H1 (cell line): ENCODE results near the gene MYRF. TPM values are rescaled to one million over a fixed set of nuclear protein-coding genes. Genes with fewer than 3 reads are reported as not detected.

ENCODE experiments used
- CTCF ChIA-PET: fragments of 300-600 bp; sonication (Branson Sonifier 250); formaldehyde crosslinking; loops from one replicate; lab custom pipeline; 2021; ENCODE audit not compliant: partially characterized antibody; lab: Charles Lee
- POLR2A ChIA-PET: fragments of 300-600 bp; sonication (Branson Sonifier 250); formaldehyde crosslinking; loops from one replicate; lab custom pipeline; 2021; ENCODE audit warnings: inconsistent platforms; ENCODE audit not compliant: partially characterized antibody; lab: Charles Lee
- DNase-seq, 2 experiments: peaks; one replicate each; pipeline versions ENCODE4 v3.0.0 to v3.0.0-alpha.2; 2010 to 2022; ENCODE audit warnings: low spot score in 2 of 2, low read depth in 1 of 2, mixed read lengths in 1 of 2
- FAIRE-seq: peaks from 2 replicates; lab custom pipeline; 2011; peaks lifted over from hg19 to GRCh38; lab: Jason Lieb, UNC
- H2AFZ ChIP-seq: 2 replicates; pipeline ENCODE4 v1.8.1; 2012; ENCODE audit warnings: low read length, inconsistent platforms
- H2AK5ac ChIP-seq: 2 replicates; pipeline ENCODE4 v1.6.1; 2013; ENCODE audit warnings: low read depth, low read length
- H2BK120ac ChIP-seq: replicated peaks from 2 replicates; pipeline ENCODE3; 2013; ENCODE audit warnings: low read depth, low read length, inconsistent platforms
- H2BK12ac ChIP-seq: 2 replicates; pipeline ENCODE4 v1.6.1; 2013; ENCODE audit warnings: low read depth, low read length
- H2BK15ac ChIP-seq: 2 replicates; pipeline ENCODE4 v1.6.1; 2013; ENCODE audit warnings: low read length
- H2BK20ac ChIP-seq: 2 replicates; pipeline ENCODE4 v1.6.1; 2013; ENCODE audit warnings: low read length
- H2BK5ac ChIP-seq: 2 replicates; pipeline ENCODE4 v1.6.1; 2013; ENCODE audit warnings: low read depth, low read length
- H3K14ac ChIP-seq: 2 replicates; pipeline ENCODE4 v1.6.1; 2013; ENCODE audit warnings: inconsistent platforms; ENCODE audit not compliant: insufficient read length
- H3K18ac ChIP-seq: 2 replicates; pipeline ENCODE4 v1.6.1; 2013; ENCODE audit warnings: low read length; ENCODE audit errors: extremely low read depth
- H3K23ac ChIP-seq: 2 replicates; pipeline ENCODE4 v1.6.1; 2013; ENCODE audit warnings: inconsistent platforms; ENCODE audit not compliant: insufficient read length
- H3K23me2 ChIP-seq: 2 replicates; pipeline ENCODE4 v1.6.1; 2013; ENCODE audit warnings: low read depth, low read length
- H3K27ac ChIP-seq: 2 replicates; pipeline ENCODE4 v1.6.1; 2011; ENCODE audit warnings: low read depth, low read length, inconsistent platforms
- H3K27me3 ChIP-seq, 4 experiments: replicated peaks in 1 of 4; 1 replicate in 1 of 4; 2 replicates in 3 of 4; pipeline versions ENCODE4 v1.6.1 to v1.8.1; 2011 to 2013; ENCODE audit warnings: low read length in 3 of 4, mild to moderate bottlenecking in 3 of 4, inconsistent platforms in 2 of 4, mixed read lengths in 2 of 4, moderate library complexity in 1 of 4; ENCODE audit not compliant: control insufficient read depth in 3 of 4, insufficient read depth in 3 of 4; ENCODE audit errors: extremely low read depth in 1 of 4
- H3K36me3 ChIP-seq, 4 experiments: 2 replicates each; pipeline versions ENCODE4 v1.6.1 to v1.8.1; 2011 to 2013; ENCODE audit warnings: mild to moderate bottlenecking in 4 of 4, low read length in 3 of 4, moderate library complexity in 2 of 4, control low read depth in 1 of 4, inconsistent platforms in 1 of 4; ENCODE audit not compliant: insufficient read depth in 4 of 4, control insufficient read depth in 2 of 4
- H3K4ac ChIP-seq: replicated peaks from 2 replicates; pipeline ENCODE3; 2013; ENCODE audit warnings: low read length, low read depth, mixed read lengths, inconsistent platforms; ENCODE audit not compliant: insufficient read length
- H3K4me1 ChIP-seq, 4 experiments: replicated peaks in 1 of 4; 1 replicate in 1 of 4; 2 replicates in 3 of 4; pipeline versions ENCODE4 v1.6.1 to v1.8.1; 2011 to 2013; ENCODE audit warnings: low read length in 3 of 4, inconsistent platforms in 2 of 4, mixed read lengths in 1 of 4; ENCODE audit not compliant: insufficient read depth in 4 of 4, control insufficient read depth in 3 of 4
- H3K4me2 ChIP-seq, 2 experiments: 2 replicates each; pipeline versions ENCODE4 v1.6.1 to v1.8.1; 2011 to 2013; ENCODE audit warnings: low read depth in 2 of 2, low read length in 2 of 2, control low read depth in 1 of 2, inconsistent platforms in 1 of 2, mild to moderate bottlenecking in 1 of 2; ENCODE audit not compliant: insufficient read depth in 1 of 2
- H3K4me3 ChIP-seq, 4 experiments: fragments of 200-600, 300-600 bp in 1 of 4; sonication (generic), shearing (Covaris generic), sonication (Bioruptor Twin) in 1 of 4; 2 replicates each; pipeline versions ENCODE4 v1.5.1 to v1.8.1; 2011 to 2016; ENCODE audit warnings: low read length in 4 of 4, low read depth in 3 of 4, control low read depth in 2 of 4, inconsistent platforms in 2 of 4, mild to moderate bottlenecking in 2 of 4, mixed read lengths in 1 of 4, moderate library complexity in 1 of 4; ENCODE audit not compliant: insufficient read depth in 2 of 4; ENCODE audit errors: extremely low read depth in 1 of 4
- H3K56ac ChIP-seq: replicated peaks from 2 replicates; pipeline ENCODE3; 2013; ENCODE audit warnings: low read depth, mild to moderate bottlenecking, mixed read lengths, low read length, inconsistent platforms; ENCODE audit not compliant: insufficient read length
- H3K79me1 ChIP-seq: 2 replicates; pipeline ENCODE4 v1.6.1; 2013; ENCODE audit warnings: low read depth, low read length, control low read depth
- H3K79me2 ChIP-seq, 2 experiments: 2 replicates each; pipeline versions ENCODE4 v1.6.1 to v1.8.1; 2012 to 2013; ENCODE audit warnings: low read length in 2 of 2, mild to moderate bottlenecking in 2 of 2, inconsistent platforms in 1 of 2; ENCODE audit not compliant: insufficient read depth in 2 of 2, control insufficient read depth in 1 of 2
- H3K9ac ChIP-seq, 4 experiments: replicated peaks in 1 of 4; 1 replicate in 1 of 4; 2 replicates in 3 of 4; pipeline versions ENCODE4 v1.6.1 to v1.8.1; 2011 to 2013; ENCODE audit warnings: low read depth in 3 of 4, low read length in 3 of 4, control low read depth in 2 of 4, mild to moderate bottlenecking in 2 of 4, moderate library complexity in 2 of 4, inconsistent platforms in 1 of 4; ENCODE audit errors: extremely low read depth in 1 of 4
- H3K9me3 ChIP-seq, 2 experiments: 2 replicates each; pipeline versions ENCODE4 v1.6.1 to v1.8.1; 2012 to 2013; ENCODE audit warnings: mild to moderate bottlenecking in 2 of 2, moderate library complexity in 2 of 2, control low read depth in 1 of 2, inconsistent platforms in 1 of 2, low read depth in 1 of 2, low read length in 1 of 2, mixed read lengths in 1 of 2; ENCODE audit not compliant: insufficient read depth in 2 of 2
- H4K20me1 ChIP-seq, 2 experiments: replicated peaks in 1 of 2; 2 replicates each; pipeline versions ENCODE3 to v1.8.1; 2011 to 2013; ENCODE audit warnings: inconsistent platforms in 2 of 2, low read length in 2 of 2, mild to moderate bottlenecking in 1 of 2; ENCODE audit not compliant: insufficient read depth in 2 of 2, control insufficient read depth in 1 of 2
- H4K5ac ChIP-seq: 2 replicates; pipeline ENCODE4 v1.6.1; 2013; ENCODE audit warnings: low read length, low read depth, mixed read lengths, inconsistent platforms; ENCODE audit not compliant: insufficient read length
- H4K8ac ChIP-seq: 2 replicates; pipeline ENCODE4 v1.8.0; 2013; ENCODE audit warnings: mild to moderate bottlenecking, moderate library complexity, low read length, inconsistent platforms; ENCODE audit not compliant: insufficient read depth; ENCODE audit errors: extremely low read depth
- H4K91ac ChIP-seq: replicated peaks from 2 replicates; pipeline ENCODE3; 2013; ENCODE audit warnings: low read length, mixed read lengths, inconsistent platforms; ENCODE audit not compliant: insufficient read length
- CHD2 ChIP-seq: IDR thresholded peaks from 2 replicates; pipeline ENCODE4 v1.6.1; 2012; ENCODE audit warnings: low read length, improper control_type of control experiment
- CTBP2 ChIP-seq: IDR thresholded peaks from 2 replicates; pipeline ENCODE4 v1.7.0; 2011; ENCODE audit warnings: borderline replicate concordance, mild to moderate bottlenecking, moderate library complexity, mixed read lengths, low read length; ENCODE audit not compliant: insufficient read depth, insufficient read length
- GABPA ChIP-seq: IDR thresholded peaks from 2 replicates; pipeline ENCODE4 v1.6.1; 2011; ENCODE audit warnings: mild to moderate bottlenecking, low read length, moderate library complexity, borderline replicate concordance; ENCODE audit not compliant: insufficient read depth
- KDM4A ChIP-seq: IDR thresholded peaks from one replicate; pipeline ENCODE4 v1.7.1; 2012; ENCODE audit warnings: low read depth, mild to moderate bottlenecking, moderate library complexity, low read length, inconsistent platforms; ENCODE audit not compliant: severe bottlenecking
- PHF8 ChIP-seq: fragments of 200-600 bp; sonication (generic); conservative IDR thresholded peaks from 2 replicates; pipeline ENCODE4 v1.7.1; 2012; ENCODE audit warnings: low read depth, mild to moderate bottlenecking, inconsistent platforms, low read length, moderate library complexity
- POLR2A ChIP-seq, 2 experiments: IDR thresholded peaks; 1 replicate in 1 of 2; 2 replicates in 1 of 2; pipeline ENCODE4 v1.6.1; 2011; ENCODE audit warnings: low read depth in 2 of 2, low read length in 2 of 2, mild to moderate bottlenecking in 2 of 2; ENCODE audit errors: control extremely low read depth in 1 of 2
- RBBP5 ChIP-seq: IDR thresholded peaks from 2 replicates; pipeline ENCODE4 v1.7.1; 2012; ENCODE audit warnings: low read depth, mild to moderate bottlenecking, inconsistent platforms, low read length, moderate library complexity, borderline replicate concordance
- SIN3A ChIP-seq, 2 experiments: IDR thresholded peaks in 1 of 2; conservative IDR thresholded peaks in 1 of 2; 2 replicates each; pipeline ENCODE4 v1.6.1; 2011 to 2012; ENCODE audit warnings: low read length in 2 of 2, improper control_type of control experiment in 1 of 2, low read depth in 1 of 2, mild to moderate bottlenecking in 1 of 2
- TAF7 ChIP-seq: optimal IDR thresholded peaks from 2 replicates; pipeline ENCODE3; 2011; ENCODE audit warnings: low read depth, mild to moderate bottlenecking, inconsistent platforms, low read length, moderate library complexity, borderline replicate concordance
- TBP ChIP-seq: IDR thresholded peaks from 2 replicates; pipeline ENCODE4 v1.6.1; 2011; ENCODE audit warnings: low read depth, low read length, improper control_type of control experiment
- WGBS, 2 experiments: shearing (Covaris generic) in 1 of 2; methylation state at CpG; one replicate each; pipeline versions ENCODE4 v1.1.6 to v1.1.7; 2013 to 2015; ENCODE audit warnings: low lambda C conversion rate in 2 of 2, mixed read lengths in 2 of 2, inconsistent platforms in 1 of 2, low coverage in 1 of 2, missing lambda C conversion rate in 1 of 2; ENCODE audit not compliant: insufficient replicate concordance in 2 of 2, insufficient coverage in 1 of 2, insufficient read length in 1 of 2; ENCODE audit errors: extremely low coverage in 1 of 2, missing lambda C conversion rate in 1 of 2; 5-methylcytosine and 5-hydroxymethylcytosine counted together
- polyA plus RNA-seq, 7 experiments: library from polyadenylated mRNA; depleted of rRNA in 3 of 7; stranded (reverse) in 5 of 7; unstranded in 2 of 7; fragments of >200 nt in 5 of 7; fragments of 200-250 nt in 2 of 7; gene quantifications; 1 replicate in 5 of 7; 2 replicates in 1 of 7; 4 replicates in 1 of 7; pipeline versions ENCODE4 v1.2.1 to v1.2.3, GENCODE V29; 2011 to 2013; ENCODE audit warnings: missing spikeins in 2 of 7, mixed read lengths in 2 of 7
- total RNA-seq: library from RNA; stranded (reverse); fragmentation: NEBNext Ultra II Directional; extraction: Animal tissue kit (Norgen Biotek cat#: 25700); gene quantifications from 2 replicates; pipeline ENCODE4 v1.2.1, GENCODE V29; 2021

The MYRF gene
- total and polyA plus RNA-seq, 2 of the 8 experiments (the other 6 are each of a cell fraction or from before 2014, with no cell fraction given): 6.0 to 6.1 TPM

DNA sequence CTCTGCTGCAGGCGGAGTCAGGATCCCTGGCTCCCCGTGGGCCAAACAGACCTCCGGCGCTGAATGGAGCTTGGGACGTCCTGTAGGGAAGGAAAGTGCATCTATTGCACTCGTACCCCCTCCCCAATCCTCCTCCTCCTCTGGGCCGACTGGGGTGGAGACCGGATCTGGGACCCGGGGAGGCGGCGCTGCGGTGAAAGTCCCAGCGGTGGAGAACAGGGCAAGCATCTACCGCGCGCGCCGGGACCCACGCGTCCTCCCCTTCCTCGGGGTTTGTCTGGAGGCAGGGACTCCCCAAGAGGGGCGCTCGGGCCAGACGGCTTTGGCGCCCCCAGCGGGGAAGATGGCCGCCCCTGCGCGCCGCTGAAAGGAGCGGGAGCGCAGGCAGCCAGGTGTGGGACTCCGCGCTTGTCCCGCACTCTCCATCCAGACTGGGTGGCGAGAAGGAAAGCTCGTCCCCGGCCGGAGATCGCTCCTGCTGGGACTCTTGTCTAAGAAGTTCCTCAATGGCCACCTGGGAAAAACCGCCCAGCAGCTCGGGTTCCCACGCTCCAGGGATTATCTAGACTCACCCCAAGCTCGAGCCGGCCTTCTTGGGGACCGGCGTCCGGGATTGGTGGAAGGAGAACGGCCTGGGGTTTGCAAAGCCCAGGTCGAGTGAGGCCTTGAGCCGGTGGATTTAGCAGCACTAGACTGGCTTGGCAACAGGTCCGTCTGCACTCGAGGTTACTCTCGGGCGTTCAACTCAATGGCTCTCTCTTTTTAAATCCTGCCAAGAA lies 76.4 kb downstream of the MYRF start:
- Histone ChIP-seq H3K23me2 (peaks cover 14% of the 10 kb centered on the region), H3K79me1 (peaks cover 15% of the 10 kb centered on the region), H3K27ac (peak overlapping the region; percentile 74), H3K56ac (peak overlapping the region; percentile 98), H3K9me3 (no peaks in the 10 kb centered on the region), H3K4me1 (peaks cover 9 to 39% (median 24%) of the 10 kb centered on the region in 4 experiments), H3K79me2 (peaks cover 29 to 57% of the 10 kb centered on the region in 2 experiments), H3K36me3 (peaks cover 0 to 4% (median 4%) of the 10 kb centered on the region in 4 experiments; a peak in 2 of 8 replicates), H3K4ac (peak overlapping the region; percentile 86), H2AK5ac (0 out of 2 replicates have a peak overlapping the region, but pooled peaks have one; percentile 28), H3K14ac (no peak overlapping the region), H2BK120ac (peak overlapping the region; percentile 66), H3K9ac (peak overlapping the region; percentile 82 to 88 (median 84)), H4K5ac (peak overlapping the region; percentile 19), H3K4me3 (peak overlapping the region; percentile 77 to 96 (median 86)), H3K27me3 (no peaks in the 10 kb centered on the region), H4K8ac (peak overlapping the region; percentile 91; the same call in 1 of the 2 replicates), H2BK12ac (peak overlapping the region; percentile 56), H2AFZ (no peak overlapping the region), H2BK20ac (no peak overlapping the region), H3K18ac (peak overlapping the region; percentile 100), H4K20me1 (peaks cover 15 to 33% of the 10 kb centered on the region in 2 experiments), H3K23ac (no peak overlapping the region), H2BK15ac (peak overlapping the region; percentile 90; the same call in 1 of the 2 replicates), H4K91ac (peak overlapping the region; percentile 91), H3K4me2 (peak overlapping the region; percentile 96 to 98), H2BK5ac (peak overlapping the region; percentile 71)
- no peak for FAIRE-seq
- DNase-seq: peak in 1 of 2 experiments; percentile 73
- 1% methylated on average over 48 of the region's 55 CpGs; no CpG with 5 or more reads in 1 of the 2 experiments for WGBS, 2 experiments
- POLR2A ChIA-PET: interaction anchor here (0.7 to 9.9 kb wide), 21 partner anchors 8 to 137 kb away, joined by 3 to 210 read pairs (median 5); partner anchors contain the start of genes FADS1, FEN1 and TMEM258
- CTCF ChIA-PET: interaction anchor here (0.9 to 3.2 kb wide), 10 partner anchors 9 to 52 kb away, joined by 3 to 16 read pairs (median 4); partner anchors contain the start of gene FADS1
- TF ChIP-seq TAF7 (peak; percentile 63), TBP (no peak), CHD2 (no peak), GABPA (peak; percentile 33; the same call in 1 of the 2 replicates), POLR2A (IDR thresholded peaks at IDR 0.05; ENCODE audit: control extremely low read depth in 1 of 2, low read depth in 2 of 2, low read length in 2 of 2) (peak; percentile 18 to 43), SIN3A (conservative IDR thresholded peaks at IDR 0.05 in 1 of 2, IDR thresholded peaks at IDR 0.05 in 1 of 2; ENCODE audit: low read depth in 1 of 2, low read length in 2 of 2) (peak in 1 of 2 experiments; percentile 67; a peak in 1 of 4 replicates), KDM4A (peak; percentile 39), RBBP5 (peak; percentile 59; the same call in 1 of the 2 replicates), CTBP2 (peak; percentile 62), PHF8 (no peak; the same call in 1 of the 2 replicates)
